GM19463 (cell line): ENCODE measurements around the gene HMGB4.

Experiments used
- ATAC-seq: cut with Tn5 transposase; IDR thresholded peaks from one replicate; pipeline ENCODE4 v1.9.1; 2021; ENCODE audit warnings: mild to moderate bottlenecking, moderate library complexity; ENCODE audit not compliant: unreplicated experiment

The HMGB4 gene

DNA sequence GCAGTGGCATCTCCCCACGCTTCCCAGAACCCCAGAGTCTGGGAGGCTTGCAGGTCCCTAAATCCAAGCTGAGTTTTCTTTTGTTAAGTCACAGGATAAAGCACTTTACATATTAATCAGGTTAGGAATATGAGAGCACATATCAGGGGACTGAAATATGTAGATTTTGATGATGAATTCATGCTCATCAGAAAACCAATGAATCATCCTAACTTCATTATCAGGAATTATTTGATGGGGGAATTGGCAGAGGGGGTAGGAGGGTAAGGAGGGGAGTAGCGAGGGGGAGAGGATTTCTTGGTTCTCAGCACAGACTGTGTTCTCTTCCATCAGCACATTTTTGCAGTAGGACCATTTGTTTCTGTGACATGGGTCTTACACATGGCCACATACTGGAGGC lies 32.1 kb downstream of the HMGB4 start:
- no peak for ATAC-seq

DNA sequence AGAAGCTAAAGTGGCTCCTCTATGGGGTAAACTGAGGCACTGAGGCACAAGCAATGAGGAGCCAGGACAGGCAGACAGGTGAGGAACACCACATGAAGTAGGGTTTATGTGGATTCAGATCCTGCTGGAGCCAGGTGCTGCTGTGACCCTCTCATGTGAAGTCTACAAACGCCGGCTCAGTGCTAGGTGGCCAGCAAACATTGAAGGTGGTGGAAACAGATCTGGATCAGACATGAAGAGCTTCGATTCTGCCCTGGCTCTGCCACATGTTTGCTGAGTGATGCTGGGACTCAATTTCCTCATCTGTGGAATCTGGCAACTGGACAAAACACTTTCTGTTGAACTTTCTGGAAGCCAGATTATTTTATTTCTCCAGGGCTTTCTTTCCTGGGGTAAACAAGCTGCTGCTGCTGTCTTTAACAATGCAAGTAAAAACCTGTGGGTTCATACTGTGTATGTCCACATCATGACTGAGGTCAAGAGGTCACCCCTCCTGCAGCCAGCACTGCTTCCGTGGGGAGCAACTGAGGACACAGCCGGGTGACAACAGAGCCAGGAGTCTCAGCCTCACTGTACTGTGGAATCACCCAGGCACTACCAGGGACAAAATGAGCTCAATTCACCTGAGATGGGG lies 33.3 kb downstream of the HMGB4 start:
- no peak for ATAC-seq

DNA sequence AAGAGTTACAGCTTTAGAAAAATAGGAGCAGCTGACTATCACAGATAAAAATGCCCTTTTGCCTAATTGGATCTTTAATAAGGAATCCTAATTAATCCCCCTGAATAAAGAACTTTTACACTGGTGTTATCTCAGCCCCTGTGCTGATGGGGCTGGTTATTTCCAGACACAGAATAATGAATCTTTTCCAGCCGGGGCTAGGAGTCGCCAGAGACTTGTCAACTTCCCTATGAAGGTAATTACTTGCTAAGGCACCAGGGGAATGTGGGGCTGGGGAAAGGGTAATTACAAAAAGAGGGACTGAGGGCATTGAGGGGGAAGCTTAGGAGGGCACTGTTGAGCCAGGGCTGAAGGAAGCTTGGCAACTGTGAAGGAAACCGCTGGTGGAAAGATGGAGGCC lies 34.5 kb downstream of the HMGB4 start:
- no peak for ATAC-seq

DNA sequence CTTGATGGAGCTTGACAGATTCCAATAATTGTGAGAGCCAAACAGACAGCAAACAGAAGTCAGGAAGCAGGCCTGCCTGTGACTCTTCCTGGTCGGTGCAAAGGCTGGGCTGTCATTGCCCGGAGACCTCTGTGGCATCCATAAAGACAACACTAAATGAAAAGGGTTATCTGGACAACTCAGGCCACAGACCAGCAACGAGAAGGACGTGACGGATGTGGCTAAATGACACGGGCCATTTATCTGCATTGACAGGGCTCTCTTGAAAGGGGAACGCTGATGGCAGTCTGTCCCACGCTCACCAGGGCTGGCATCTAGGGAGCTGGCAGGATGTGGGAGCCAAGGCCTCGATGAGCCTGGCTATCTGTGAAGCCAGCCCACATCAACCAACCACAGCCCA lies 35.0 kb downstream of the HMGB4 start:
- ATAC-seq = no peak

DNA sequence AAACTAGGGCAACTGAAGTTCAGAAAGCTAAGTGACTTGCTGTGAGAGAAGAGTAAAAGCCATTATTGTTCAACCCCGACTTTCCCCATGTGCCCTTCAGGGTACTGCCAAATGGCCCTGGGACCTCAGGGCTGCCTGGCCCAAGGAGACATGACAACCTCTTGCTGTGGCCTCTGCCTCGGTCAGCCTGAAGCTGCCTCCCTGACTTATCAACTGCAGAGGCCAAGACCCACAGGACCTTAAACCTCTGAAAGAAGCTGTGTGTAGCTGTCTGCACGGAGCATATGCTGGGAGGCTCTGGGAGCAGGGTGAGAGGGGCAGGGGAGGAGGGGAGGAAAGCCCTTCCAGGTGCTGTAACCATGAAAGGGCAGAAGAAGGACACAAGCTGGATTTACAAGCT lies 35.9 kb downstream of the HMGB4 start:
- ATAC-seq = no peak

DNA sequence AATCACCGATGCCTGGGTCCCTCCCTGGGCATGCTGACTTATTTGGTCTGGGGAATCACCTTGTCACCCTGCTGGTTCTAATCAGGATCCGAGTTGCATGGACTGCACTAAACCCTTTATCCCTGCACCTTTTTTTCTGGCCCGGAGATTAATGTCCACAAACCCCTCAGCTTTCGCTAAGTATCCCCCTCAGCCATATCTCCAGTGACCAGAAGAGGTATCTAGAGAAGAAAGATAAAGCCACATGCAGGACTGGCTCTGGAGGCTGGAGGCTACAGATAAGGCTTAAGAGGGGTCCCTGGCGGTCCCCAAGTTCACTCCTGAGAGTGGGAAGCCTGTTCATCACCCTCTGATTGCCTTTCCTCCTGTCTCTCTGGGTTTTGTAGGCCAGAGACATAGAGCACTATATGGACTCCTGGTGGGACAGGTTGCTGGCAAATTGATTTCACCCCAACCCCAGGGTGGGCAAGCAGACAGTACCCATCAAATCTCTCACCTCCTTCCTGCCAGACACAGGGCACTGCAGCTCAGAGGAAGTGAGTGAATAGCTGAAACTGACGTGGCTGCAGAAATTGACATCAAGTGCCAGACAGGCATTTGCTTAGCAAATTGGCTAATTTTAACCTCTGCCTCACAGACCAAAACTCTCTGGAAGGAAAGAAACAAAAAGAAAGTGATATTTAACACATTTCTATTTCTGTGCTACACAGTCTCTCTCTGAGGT lies 38.8 kb downstream of the HMGB4 start:
- peak; percentile 80 for ATAC-seq

DNA sequence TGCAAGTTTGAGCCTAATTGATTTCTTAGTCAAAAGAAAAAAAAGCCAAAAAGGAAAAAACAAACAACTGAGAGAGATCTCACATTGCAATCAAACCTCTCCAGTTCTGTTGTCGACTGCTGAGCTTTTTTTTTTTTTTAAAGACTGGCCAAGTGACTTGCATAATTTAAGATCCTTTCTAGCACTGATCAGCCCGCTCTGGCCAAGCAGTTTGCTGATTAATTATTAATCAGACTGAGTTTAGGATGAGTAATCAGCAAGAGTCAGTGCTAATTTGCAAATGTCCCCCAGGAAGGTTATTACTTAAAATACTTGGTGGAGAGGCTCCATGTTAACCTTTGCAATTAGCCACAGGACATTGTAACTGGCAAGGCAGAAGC lies 39.3 kb downstream of the HMGB4 start:
- peak; percentile 60 for ATAC-seq

DNA sequence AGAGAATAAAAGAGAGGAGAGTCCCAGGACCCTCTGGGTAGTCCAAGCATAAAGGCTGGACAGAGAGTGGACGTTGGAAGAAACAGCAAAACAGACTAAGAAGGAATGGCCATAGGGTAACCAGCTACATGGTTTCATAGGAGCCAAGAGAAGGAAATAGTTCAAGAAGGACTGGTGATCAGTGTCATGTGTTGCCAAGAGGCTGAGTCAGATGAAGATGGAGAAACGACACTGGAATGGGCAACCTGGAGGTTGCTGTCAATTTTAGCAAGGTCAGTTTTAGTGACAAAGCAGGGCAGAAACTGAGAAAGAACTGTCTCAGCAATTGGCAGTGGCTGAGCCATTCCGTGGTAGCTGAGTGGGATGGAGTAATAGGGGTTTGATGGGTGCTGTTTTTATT lies 41.4 kb downstream of the HMGB4 start:
- ATAC-seq = no peak

DNA sequence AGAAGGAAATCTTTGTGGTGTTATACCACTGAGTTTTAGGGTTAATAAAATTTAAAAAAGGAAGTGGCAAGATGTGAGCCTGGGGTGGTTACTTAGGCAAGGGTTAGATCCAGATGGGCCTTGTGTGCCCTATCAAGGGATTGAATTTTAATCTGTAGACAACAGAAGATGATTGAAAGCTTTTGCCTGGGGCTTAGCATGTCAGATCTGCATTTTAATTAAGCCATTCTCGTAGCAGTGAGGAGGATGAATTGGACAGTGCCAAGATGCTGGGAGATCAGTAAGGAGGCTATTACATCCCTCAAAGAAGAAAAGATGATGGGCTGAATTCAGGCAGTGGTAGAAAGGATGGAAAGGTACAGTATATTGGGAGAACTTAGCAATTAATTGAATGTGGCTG lies 42.3 kb downstream of the HMGB4 start:
- ATAC-seq = no peak

DNA sequence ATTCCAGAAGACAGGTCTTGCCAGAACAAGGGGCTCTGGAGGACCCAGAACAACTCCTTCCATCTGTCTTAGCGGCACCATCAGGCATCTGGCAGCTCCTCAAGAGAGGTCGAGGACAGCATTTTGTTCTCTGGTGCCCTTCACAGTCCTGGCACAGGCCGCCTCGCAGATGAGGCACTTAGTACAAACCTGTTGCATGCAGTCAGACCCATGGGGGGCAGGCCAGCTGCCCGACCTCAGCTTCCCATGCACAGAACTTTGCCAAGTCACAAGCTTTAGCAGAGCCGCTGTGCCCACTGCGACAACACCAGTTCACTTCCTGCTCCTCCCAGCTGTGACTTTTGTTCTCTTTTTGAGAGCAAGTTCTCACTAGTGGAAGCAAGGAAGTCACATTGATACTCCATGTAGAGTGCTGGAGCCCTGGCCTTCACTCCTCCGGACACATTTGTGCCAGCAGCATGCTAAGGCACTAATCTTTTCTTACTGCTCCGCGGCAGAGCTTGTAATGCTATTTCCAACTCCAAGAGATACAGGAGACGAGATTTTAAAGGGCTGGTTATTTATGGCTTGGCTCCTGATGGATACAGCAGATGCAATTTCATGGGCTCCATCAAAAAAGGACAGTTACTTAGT lies 44.6 kb downstream of the HMGB4 start:
- ATAC-seq = no peak
